ENCODE measurements around the gene ISCU.
"Not testable (repeated sequence)": the region's sequence is repeated elsewhere in the genome, so short reads cannot be mapped to it uniquely, and the experiment has no call there.

The ISCU gene

DNA sequence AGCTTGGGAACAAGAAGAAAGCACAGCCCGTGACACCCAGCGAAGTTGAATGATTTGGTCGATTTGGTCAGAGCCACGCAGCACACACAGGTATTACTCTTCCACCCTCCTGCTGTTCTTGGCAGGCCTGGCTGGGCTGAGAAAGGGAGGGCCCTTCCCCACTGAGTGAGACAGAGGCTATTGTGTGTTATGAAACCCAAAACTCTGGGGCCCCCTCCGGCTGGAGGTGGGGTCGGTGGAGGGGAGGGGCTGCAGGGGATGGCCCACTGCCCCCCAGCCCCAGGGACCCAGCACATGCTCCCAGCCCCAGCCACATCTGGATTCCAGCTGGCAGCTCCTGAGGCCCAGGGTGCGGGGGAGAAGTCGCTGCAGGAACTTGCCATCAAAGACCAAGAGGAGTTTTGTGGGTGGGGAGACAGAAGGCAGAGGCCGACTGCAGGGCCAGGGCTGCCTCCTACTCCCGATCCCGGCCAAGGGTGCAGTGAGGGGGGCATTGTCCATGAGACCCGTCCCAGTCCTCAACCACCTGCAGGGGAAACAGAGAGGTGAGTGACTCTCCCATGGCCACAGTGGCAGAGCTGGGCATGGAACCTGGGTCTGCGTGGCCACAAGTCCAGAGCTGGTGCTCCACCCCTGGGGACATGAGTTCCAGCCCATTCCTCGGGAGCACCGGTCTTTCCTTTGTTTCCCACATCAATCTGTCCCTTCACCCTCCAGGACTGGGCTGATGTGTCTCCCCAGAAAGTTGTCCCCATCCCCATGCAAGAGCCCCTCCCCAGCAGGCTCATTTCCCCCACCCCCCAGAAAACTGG, 26.8 kb downstream of the ISCU start:
- no peak for DNase-seq (ENCODE audit: low read depth in 2 of 2)

- DNase-seq (ENCODE audit: low read depth in 2 of 2), result no peak
These were observed 27.4 kb downstream of the ISCU start for GRCh38 chr12:108589840-108590229.

GRCh38 chr12:108590463-108590862, 28.1 kb downstream of the ISCU start:
- not testable (repeated sequence) for DNase-seq (ENCODE audit: low read depth in 2 of 2)

GRCh38 chr12:108591267-108591980, 29.0 kb downstream of the ISCU start:
- DNase-seq (ENCODE audit: low read depth in 2 of 2), result no peak

DNA sequence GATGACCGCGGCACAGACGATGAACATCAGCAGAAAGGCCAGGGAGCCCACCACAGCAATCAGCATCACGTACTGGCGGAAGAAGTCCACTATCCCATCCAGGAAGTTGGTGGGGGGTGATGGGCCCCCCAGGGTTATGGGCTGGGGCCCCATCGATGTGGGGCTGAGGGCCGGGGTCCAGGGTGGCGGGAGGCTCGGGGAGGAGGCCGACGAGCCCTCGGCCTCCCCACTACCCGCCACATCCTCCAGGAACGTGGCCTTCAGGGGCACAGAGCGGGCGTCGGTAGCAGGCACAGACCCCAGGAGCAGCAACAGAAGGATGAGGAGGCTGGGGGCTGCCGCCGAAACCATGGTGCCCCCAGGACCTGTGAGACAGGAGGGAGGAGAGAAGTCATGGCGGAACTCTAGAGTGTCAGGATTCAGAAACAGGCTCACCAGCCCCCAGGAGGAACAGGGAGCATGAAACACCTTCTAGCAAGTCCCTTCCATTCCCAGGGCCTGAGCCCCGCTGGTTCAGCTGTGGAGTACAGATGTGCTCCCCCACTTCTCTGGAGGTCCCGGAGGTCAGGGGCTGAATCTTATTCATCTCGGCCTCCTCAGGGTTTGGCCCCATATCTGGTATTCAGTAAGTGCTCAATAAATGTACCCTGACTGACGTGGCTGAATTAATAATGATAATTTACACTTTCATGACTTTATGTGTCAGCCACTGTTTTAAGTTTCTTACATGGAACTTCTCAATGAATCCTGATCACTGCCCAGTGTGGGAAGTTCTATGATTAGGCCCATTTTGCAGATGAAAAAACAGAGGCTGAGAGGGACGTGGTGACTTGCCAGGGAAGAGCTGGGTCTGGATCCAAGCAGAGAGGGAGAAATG, 29.9 kb downstream of the ISCU start:
- no peak for DNase-seq (ENCODE audit: low read depth in 2 of 2)

DNA sequence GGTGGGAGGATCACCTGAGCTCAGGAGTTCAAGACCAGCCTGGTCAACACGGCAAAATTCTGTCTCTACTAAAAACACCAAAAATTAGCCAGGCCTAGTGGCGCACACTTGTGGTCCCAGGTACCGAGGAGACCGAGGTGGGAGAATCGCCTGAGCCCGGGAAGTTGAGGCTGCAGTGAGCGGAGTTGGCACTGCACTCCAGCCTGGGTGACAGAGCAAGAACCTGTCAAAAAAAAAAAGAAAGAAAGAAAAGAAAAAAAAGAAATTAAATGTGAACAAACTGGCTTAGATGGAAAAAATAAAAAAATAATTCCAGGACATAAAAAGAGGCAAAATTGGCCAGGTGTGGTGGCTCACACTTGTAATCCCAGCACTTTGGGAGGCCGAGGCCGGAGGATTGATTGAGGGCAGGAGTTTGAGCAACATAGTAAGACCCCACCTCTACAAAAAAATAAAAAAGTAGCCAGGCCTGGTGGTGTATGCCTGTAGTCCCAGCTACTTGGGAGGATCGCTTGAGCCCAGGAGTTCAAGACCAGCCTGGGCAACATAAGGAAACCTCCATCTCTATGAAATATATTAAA, 32.0 kb downstream of the ISCU start:
- DNase-seq (ENCODE audit: low read depth in 2 of 2), result no peak

DNA sequence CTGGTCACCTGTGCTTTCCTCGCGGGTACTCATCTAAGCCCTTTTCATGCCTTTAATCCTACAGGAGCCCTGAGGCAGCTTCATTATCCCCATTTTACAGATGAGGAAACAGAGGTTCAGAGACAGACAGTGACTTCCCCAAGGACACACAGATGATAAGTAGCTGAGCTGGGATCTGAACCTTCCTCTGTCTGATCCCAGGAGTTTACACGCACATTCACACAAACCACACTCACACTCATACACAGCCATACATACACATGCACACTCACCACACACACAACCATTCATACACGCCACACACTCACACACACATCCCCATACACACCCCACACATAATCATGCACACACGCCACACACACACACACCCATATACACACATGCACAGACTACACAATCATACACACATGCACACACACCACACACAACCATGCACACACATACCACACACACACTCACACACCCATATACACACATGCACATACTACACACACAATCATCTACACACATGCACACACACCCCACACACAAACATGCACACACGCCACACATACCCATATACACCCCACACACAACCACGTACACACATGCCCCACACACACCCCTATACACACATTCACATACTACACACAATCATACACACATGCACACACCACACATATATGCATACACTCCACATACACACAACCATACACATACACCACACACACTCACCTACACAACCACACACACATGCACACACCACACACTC, 32.7 kb downstream of the ISCU start:
- DNase-seq (ENCODE audit: low read depth in 2 of 2), result no peak

DNA sequence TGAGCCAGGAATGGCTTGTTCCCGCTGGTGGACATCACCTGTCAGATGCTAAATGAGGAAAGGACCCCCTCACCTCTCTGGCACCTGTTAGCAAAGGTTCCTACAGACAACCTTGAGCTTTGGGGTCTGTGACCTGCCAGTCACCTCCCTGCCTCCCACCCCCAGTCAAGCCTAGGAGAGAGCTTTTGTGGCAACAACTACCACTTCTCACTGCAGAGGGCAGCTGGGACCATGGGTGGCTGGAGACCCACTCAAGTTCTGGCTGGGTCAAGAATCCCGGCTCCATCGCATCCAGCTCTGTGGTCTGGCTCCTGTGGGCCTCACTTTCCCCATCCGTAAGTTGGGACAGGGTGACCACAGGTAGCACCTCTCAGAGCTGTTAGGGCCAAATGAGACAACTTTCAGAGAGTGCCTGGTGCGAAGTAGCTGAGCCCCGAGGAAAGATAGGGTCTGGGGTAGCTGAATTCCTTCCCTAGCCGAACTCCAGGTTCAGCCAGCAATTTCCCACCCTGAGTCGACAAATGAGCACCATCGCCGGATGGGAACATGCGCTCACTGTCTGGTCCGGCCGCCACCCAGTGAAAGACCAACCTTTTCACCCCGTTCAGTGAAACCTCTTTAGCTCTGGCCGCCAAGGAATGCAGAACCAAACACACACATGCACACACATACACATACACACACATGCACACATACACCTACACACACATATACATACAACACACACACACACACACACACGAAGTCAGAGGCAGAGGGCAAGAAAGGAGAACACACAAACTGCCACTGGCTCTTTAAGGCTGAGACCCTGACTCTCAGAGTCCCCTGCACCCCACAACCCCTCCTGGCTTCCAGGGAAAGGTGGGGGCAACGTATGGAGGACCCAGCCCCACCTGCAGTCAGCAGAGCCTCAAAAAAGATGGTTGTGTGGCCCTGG, 33.6 kb downstream of the ISCU start:
- DNase-seq (ENCODE audit: low read depth in 2 of 2), result no peak

DNA sequence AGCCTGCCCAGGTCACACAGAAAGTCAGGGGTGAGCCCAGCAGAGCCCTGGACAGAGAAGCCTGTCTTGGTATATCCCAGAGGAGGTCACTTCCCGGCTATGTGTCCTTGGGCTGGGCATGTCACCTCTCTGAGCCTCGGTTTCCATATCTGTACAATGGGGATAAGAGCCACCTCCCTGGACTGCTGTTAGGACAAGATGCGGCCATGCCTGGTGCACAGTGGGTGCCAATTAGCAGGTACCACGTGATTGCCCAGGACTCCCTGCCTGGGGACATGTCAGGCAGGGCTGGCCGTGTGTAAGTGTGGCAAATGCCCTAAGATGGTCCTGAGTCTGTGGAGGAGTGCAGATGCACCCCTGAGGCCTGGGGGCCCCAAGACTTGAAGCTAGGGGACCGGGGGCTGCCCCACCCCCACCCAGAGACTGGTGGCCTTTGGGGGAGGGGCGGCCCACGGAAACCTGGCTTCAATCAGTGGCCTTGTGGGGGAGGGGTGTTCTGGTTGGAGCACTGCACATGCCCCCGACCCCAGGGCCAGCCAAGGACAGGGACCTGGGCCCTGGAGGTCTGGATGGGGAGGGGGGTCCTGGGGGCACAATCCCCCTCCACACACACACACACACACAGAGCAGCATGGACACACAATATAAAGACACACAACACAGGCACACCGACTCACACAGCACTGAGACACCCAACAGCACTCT, 34.6 kb downstream of the ISCU start:
- no peak for DNase-seq (ENCODE audit: low read depth in 2 of 2)

DNA sequence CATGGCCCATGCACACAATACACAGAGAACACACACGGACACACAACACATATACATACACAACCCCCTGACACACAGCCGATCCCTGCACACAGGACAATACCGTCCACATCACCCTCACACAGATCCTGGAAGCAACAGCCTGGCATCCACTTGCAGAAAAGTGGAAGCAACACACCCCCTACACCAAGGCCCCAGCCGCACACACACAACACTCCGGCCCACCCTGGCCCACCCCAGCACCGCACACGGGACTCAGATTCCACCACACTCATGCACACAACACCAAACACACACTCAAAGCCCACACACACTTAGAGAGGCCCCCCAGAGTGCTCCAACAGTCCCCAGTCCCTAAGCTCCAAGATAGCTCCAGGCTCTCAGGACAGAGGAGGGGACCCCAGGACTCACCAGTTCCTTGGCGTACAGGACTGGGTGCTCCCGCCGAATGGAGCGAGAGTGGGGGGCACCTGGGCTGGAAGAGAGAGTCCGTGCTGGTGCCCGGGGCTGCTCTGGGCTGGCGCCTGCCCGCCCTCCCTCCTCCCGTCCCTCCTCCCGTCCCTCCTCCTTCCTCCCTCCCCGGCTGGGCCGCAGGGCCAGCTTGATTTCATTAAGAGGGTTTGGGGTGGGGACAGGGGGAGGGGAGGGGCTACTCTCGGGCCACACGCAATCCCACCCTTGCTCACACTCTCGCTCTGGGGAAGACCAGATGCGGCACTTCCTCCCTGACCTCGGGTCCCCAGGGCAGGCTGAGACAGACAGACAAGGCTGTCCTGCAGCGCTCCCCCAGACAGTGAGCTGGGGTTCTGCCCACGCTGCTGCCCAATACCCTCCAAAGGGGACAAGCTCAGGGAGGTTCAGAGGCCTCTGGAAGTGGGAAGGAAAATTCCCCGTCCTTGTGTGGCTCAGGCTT, 35.4 kb downstream of the ISCU start, which contains the start of gene TMEM119:
Gene TMEM119, minus strand, starts transcription at position 526 of the 913 bp plus-strand sequence. CDS start 5,701 bp downstream, outside the sequence.
- no peak for DNase-seq (ENCODE audit: low read depth in 2 of 2)

DNA sequence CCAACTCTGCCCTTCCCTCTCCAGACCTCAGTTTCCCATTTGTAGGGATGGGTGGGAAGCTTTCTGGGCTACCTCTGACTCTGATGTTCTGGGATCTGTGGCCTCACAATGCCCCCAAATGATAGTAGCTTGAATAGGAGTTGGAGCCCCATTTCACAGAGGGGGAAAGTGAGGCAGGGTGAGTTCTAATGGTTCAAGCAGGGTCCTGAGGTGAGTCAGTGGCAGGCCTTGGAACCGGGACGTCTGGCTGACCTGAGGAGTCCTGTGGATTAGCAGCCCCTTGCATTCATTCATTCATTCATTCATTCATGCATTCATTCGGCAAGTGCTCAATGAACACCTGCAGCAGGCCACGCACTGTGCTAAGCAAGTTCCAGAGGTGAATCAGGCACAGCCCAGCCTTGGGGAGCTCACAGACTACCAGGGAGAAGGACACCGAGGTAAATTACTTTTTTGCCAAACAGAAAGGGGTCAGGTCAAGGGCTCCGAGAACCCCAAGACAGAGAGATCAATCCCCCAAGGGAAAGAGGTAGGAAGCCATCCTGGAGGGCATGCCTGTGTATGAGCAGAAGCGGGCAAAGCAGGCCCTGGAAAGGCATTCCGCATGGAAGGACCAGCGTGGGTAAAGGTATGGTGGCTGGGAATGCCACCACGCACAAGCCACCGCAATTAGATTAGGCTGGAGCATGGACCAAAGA, 36.3 kb downstream of the ISCU start:
- DNase-seq (ENCODE audit: low read depth in 2 of 2), result no peak

GRCh38 chr12:108599541-108599940, 37.1 kb downstream of the ISCU start:
- DNase-seq (ENCODE audit: low read depth in 2 of 2), result no peak

GRCh38 chr12:108599948-108600701, 37.7 kb downstream of the ISCU start:
- DNase-seq (ENCODE audit: low read depth in 2 of 2), result no peak

DNA sequence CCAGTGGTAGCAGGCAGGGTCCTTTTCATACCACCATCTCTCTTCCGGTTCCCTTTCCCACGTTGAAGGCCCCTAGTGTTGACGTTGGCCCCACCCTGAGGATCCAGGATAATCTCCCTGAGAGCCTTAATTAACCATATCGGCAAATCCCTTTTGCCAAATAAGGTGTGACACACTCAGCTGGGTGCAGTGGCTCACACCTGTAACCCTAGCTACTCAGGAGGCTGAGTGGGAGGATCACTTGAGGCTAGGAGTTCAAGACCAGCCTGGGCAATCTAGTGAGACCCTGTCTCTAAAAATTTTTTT, 38.3 kb downstream of the ISCU start:
- DNase-seq (ENCODE audit: low read depth in 2 of 2), result no peak

DNA sequence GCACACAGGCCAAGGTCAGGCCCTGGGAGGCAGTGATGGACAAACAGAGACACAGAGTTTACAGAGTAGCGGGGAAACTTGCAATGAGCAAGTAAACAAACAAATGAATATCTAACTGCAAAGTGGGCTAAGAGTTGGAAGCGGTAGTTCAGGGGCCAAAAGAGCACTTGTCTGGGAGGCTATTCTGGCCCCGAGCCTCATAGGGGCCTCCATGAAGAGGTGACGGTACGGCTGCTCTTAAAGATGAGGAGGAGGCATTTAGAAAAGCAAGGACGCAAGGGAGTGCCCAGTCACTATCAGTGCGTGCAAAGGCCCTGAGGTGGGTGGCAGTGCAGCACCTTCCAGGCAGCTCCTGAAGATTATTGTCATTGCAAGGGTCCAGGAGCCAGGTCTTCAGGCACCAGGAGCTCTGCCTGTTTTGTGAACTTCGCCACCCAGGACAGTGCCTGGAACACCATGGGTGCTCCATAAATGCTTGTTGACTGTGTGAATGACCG, 39.9 kb downstream of the ISCU start:
- no peak for DNase-seq (ENCODE audit: low read depth in 2 of 2)

DNA sequence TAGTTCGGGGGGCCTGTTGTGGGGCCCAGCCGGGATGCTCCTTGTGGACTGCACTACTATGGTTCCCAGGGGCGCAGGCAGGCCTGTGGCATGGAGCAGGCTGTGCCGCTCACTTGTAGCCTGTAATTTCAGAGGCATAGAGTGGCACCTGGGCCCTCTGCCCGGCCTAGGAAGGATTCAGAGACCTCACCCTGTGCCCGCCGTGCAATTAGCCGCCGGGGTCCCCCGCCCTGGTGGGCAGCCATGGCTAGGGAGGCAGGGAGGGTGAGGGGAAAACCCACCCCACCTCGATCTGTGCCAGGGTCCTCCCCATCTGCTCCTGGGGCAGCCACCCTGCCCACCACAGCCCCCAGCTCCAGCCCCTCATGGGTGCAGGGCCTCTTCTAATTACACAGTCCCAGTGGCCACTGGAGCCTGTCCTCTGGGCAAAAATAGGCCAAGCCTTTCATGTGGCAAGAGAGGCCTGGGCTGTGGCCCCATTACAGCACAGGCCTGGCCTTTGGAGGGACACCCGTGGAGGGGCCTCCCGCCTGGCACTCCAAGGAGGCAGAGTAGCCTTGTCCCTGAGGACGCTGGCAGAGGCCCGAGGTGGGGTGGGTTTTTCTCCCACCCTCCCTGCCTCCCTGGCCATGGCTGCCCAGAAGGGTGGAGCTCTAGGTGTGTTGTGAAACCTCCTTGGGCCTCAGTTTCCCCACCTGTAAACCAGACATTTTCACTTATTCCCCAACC, 40.7 kb downstream of the ISCU start:
- DNase-seq (ENCODE audit: low read depth in 2 of 2), result no peak
